ENCODE data around the gene GP1BA.

- TF ChIP-seq CTCF (conservative IDR thresholded peaks at IDR 0.05; ENCODE audit: low read depth, low read length) (no peak), EZH2 (IDR thresholded peaks at IDR 0.05; ENCODE audit: borderline replicate concordance, low read depth, low read length, poor library complexity, severe bottlenecking) (no peak)
Observed at GRCh38 chr17:4944554-4945175, 12.6 kb downstream of the GP1BA start.
